GM21529 (cell line): ENCODE measurements around the gene RAB7A.
"Not testable (repeated sequence)": the region's sequence is repeated elsewhere in the genome, so short reads cannot be mapped to it uniquely, and the experiment has no call there.

Experiments used
- ATAC-seq: cut with Tn5 transposase; IDR thresholded peaks from one replicate; pipeline ENCODE4 v1.9.1; 2021; ENCODE audit not compliant: unreplicated experiment

The RAB7A gene

DNA sequence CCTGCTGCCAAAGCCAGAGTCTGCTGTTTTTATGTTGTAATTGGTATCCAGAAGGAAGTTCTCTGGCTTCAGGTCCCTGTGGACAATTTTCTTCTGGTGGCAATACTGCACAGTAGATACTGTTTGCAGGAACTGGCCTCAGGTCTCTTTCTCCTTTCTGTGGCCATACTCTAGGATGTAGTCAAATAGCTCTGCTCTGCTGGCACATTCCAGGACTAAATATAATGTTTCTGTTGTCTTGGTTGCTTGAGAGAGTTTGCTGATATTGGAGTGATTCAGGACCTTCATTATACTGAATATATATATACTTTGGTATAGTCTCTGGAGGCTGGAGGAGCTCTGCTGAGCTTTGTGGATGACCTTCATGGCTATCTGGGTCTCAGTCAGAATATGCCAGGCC lies 23.1 kb downstream of the RAB7A start:
- ATAC-seq: no peak

DNA sequence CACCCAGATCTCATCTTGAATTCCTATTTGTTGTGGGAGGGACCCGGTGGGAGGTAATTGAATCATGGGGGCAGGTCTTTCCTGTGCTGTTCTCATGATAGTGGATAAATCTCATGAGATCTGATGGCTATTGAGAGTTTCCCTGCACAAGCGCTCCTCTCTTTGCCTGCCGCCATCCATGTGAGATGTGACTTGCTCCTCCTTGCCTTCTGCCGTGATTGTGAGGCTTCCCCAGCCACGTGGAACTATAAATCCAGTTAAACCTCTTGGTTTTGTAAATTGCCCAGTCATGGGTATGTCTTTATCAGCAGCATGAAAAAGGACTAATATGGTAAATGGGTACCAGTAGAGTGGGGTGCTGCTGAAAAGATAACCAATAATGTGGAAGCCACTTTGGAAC lies 23.6 kb downstream of the RAB7A start:
- ATAC-seq: not testable (repeated sequence)

DNA sequence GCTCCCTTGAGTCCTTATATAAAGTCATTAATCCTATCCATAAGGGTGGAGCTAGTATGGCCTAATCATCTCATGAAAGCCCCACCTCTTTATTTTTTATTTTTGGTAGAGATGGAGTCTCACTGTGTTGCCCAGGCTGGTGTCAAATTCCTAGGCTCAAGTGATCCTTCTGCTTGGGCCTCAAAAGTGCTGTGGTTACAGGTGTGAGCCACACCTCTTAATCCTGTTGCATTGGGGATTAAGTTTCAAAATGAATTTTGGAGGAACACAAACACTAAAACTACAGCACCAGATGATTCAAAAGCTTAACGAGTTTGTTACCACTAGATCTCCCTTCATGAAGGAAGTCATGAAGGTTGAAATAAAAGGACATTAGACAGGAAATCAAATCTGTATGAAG lies 27.7 kb downstream of the RAB7A start:
- ATAC-seq: no peak

DNA sequence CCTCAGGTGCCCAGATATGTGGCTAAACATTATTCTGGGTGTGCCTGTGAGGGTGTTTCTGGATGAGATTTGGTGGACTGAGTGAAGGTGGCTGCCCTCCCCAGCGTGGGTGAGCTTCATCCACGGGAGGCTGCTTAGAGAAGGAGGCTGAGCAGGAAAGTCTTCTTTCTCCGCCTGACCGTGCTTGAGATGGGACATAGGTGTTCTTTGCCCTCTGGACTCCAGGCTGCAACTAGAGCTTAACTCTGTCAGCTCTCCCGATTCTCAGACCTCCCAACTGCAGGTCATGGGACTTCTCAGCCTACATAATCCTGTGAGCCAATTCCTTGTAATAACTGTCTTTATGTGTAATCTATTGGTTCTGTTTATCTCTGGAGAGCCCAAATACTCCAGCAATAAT lies 34.1 kb downstream of the RAB7A start:
- ATAC-seq: no peak

DNA sequence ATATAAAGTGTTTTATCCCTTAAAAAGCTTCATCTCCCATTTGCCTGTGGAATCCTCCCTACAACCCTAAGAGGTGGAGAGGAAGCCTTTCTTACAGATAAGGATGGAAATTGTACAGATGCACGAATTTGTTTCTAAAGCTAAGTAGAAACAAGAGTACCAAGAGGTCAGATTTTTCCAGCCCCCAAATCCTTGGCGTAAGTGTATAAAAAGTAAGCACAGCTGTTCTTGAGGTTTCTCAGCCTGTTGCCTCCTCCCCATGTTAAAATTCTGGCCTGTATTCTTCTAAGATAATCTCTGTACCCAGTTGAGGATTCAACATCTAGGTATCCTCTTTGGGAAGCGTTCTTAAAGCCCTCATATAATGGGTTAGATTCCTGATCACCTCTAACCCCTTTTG lies 34.9 kb downstream of the RAB7A start:
- no peak for ATAC-seq

DNA sequence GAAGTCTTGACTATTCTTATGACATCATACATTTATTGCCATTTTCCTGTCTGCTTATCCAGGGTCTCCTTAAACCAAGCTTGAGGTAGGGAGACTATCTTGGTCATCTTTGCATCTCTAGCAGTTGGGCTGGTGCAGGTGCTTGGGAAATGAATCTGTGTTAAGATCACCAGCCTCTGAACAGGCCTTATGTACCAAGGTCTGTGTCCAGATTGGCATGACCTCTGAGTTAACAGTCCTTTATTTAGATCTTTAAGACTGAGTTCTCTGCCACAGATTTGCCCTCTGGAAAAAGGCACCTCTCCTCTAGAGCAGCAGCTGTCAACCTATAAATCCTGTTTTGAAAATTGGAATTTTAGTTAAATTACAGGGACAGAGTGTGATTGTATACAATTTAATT lies 35.4 kb downstream of the RAB7A start:
- ATAC-seq: no peak

DNA sequence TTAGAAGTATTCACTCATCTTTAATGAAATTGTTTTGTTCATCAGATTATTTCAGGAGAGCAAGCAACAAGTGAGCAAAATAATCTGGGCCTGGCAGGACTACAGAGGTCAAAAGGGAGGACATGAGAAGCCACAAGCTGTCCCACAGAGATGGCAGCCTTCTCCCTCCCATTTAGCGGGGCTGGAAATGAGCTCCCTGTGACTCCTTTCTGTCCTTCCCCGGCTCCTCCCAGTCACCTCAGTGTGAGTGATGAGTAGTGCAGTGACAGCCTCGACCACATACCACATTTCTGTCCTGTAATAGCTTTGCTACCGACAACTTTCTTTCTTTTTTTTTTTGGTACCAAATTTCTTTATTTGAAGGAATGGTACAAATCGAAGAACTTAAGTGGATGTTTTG lies 38.0 kb downstream of the RAB7A start:
- ATAC-seq: no peak

DNA sequence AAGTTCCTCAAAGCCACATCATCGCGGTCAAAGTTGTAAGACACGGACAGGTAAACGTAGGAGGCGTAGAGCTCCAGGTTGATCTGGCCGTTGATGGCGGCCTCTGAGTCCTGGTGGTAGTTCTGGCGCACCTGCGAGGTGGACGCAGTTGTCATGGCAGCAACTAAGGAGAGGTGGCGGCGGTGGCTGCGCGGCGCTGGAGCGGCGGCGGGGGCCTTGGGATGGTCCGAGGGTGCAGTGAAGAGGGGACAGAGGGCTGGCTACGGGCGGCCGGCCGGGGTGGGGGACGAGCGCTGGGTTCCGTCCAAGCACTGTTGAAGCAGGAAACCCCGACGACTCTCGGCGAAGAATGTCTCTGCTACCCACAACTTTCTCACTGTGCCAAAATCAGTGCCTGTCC lies 38.9 kb downstream of the RAB7A start:
- no peak for ATAC-seq

DNA sequence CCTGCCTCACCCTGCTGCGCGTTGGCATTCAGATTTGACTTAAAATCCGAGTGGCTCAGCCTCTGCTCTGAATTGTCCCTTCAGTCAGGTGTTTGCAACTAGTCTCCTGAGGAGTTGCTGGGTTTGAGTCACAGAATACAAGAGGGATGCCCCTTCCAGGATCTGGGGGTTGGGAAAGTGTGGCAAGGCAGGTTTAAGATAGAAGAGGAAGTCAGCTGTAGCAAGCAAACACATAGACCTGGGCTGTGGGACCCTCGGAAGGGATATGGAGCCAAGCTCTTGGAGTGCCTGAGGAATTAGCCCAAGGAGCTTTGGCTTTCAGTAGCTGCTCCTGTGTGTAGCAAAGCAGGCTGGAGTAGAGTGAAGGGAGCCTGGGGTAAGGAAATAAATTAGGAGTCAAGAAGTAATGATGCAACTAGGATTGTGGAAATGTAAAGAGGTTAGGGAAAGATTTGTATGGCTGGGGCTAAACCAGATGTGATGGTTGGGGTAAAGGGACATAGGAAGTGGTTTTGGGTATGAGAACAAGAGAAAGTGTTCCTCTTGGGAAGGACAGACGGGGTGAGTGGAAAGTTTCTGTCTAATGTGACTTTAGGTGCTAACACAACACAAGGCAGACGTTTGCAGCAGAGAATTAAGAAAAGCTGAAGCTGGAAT lies 41.2 kb downstream of the RAB7A start:
- ATAC-seq: no peak

DNA sequence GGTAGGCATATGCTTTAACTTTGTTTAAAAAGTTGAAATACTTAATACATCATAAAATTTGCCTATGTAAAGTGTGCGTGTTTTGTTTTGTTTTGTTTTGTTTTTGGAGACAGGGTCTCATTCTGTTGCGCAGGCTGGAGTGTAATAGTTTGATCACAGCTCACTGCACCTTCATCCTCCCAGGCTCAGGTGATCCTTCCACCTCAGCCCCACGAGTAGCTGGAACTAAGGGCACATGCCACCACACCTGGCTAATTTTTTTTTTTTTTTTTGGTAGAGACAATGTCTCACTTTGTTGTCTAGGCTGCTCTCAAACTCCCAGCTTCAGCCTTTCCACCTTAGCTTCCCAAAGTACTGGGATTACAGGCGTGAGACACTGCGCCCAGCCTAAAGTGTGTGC lies 42.5 kb downstream of the RAB7A start:
- ATAC-seq: no peak

DNA sequence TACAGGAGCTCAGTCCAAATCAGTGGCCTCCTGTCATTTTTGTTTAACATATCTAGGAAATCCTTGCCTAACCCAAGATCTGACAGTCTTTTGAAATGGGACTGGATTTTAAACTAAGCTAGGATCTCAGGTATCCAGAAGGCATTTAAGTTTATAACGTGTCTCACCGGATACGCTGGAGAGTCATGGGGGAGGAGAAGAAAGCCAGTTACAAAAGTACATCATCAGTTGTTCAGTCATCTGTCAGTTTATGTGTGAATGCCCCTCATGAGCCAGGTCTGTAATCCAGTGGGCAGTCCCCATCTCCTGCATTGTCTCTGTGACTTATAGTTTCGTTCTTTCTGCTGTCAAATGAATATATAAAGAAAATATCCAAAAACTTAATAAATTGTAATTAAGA lies 44.4 kb downstream of the RAB7A start:
- no peak for ATAC-seq

DNA sequence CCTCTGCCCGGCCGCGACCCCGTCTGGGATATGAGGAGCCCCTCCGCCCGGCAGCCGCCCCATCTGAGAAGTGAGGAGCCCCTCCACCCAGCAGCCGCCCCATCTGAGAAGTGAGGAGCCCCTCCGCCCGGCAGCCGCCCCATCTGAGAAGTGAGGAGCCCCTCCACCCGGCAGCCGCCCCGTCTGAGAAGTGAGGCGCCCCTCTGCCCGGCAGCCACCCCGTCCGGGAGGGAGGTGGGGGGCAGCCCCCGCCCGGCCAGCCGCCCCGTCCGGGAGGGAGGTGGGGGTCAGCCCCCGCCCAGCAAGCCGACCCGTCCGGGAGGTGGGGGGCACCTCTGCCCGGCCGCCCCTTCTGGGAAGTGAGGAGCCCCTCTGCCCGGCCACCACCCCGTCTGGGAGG lies 47.2 kb downstream of the RAB7A start:
- ATAC-seq: not testable (repeated sequence)

DNA sequence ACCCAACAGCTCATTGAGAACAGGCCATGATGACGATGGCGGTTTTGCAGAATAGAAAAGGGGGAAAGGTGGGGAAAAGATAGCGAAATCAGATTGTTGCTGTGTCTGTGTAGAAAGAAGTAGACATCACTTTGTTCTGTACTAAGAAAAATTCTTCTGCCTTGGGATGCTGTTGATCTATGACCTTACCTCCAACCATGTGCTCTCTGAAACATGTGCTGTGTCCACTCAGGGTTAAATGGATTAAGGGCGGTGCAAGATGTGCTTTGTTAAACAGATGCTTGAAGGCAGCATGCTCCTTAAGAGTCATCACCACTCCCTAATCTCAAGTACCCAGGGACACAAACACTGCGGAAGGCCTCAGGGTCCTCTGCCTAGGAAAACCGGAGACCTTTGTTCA lies 47.6 kb downstream of the RAB7A start:
- ATAC-seq: not testable (repeated sequence)

DNA sequence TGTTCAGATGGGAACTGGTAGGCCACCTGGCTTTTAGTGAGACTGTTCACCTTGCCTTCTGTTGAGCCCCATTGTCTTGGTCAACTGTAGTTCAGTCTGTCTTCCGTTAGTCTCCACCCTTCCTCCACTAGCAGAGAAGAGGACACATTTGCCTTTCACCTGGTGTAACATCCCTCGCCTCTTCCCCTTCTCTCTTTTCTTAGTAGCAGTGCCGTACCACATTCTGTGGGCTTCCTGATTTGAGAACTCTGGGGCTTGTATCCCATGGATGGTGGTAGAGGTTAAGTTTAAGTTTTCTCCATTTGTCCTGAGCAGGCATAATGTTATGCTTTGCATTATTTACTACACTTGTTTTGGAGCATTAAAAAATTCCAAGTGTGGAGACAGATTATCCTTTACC lies 49.3 kb downstream of the RAB7A start:
- no peak for ATAC-seq

DNA sequence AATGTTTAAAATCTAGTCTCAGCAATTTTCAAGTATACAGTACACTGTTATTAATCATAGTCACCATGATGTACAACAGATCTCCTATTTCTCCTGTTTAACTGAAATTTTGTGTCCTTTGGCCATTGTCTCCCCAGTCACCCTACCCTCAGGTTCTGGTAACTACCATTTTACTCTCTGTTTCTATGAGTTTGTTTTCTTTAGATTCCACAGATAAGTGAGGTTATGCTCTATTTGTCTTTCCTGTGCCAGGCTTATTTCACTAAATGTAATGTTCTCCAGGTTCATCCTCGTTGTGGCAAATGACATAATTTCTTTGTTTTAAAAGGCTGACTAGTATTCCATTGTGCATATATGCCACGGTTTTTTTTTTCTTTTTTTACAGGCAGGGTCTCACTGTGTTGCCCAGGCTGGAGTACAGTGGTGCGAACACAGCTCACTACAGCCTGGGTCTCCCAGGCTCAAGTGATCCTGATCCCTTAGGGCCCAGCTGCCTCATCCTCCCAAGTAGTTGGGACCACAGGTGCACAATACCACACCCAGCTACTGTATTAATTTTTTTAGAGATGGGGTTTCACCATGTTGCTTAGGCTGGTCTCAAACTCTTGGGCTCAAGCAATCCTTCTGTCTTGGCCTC lies 50.0 kb downstream of the RAB7A start:
- ATAC-seq: no peak

DNA sequence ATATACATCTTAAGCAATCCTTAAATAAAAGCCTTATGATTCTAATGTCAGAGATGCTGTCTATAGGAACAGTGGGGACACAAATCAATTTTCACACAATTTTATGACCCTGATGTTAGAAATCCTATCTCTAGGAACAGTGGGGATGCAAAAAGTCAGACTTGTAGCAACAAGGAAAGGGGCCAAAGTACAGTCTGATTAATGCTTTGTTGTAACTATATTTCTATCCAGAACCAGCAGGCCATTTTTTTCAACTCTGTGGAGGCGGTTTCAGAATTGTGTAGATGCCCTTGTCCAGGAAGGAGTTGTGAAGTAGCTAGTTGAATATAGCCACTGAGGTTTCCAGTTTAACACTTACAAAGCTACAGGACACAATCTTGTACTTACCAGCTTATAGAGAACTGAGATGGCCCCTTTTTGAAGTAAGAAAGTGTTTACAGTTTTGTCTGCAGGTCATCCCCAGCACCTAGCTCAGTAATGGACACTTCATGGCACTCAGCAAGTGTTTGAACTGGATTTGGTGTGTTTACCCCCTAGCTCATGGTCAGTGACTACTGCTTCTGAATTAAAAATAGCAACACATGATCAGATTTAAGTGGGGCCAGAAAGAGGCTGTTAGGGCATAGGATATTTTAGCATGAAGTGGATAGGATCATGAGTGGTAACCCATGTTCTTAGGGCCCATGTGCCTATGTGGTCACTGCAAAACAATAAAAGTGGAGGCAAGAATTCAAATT lies 54.3 kb downstream of the RAB7A start:
- ATAC-seq: no peak

DNA sequence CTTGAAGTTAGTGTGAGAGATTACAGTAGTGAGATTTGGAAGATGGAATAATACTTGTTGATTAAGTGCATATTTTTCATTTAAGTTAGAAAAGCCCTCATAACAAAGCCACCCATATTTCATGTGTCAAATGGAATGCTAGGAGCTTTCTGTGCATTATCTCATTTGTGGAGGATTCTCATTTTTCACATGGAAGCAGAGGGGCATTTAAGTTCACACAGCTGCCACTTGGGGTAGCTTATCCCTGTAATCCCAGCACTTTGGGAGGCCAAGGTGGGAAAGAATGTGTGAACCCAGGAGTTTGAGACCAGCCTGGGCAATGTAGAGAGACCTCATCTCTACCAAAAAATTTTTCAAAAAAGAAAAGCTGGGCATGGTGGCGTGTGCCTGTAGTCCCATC lies 55.2 kb downstream of the RAB7A start:
- ATAC-seq: no peak

DNA sequence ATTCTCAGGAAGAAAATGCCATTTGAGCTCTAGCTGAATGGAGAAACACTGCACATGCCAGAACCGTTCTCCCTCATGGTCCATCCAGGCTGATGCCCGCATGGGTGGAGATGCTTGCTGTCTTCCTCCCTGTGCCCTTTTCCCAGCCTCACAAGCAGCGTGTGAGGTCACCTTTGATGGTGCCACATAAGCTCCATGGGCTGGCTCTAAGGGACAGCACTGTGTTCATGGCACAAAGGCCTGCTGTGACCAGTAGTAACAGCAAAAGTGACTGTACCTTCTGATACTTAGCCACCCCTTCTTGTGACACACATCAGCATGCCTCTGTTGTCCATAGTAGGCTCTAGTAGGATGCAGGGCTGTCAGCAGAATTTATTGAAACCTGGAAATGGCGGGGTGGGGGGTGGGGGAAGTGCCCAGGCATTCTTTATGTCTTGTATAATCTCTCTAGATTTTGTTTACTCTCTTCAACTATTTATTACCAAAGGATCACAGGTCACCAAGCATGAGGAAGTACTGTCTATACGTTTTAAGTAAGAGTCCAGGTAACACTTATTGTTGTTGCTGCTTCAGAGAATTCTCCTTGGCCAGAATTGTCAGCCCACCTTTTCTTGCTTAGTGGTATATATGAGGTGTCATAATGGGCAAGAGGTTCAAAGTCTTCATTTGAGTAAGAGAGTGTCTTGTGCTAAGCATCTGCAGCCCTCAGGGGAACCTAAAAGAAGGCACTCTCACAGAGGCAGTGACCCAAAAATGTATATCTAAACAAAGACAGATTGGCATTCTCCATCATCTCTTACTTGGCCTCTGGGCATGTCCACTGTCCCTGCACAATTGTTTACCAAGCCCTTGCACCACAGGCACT lies 56.5 kb downstream of the RAB7A start:
- no peak for ATAC-seq

DNA sequence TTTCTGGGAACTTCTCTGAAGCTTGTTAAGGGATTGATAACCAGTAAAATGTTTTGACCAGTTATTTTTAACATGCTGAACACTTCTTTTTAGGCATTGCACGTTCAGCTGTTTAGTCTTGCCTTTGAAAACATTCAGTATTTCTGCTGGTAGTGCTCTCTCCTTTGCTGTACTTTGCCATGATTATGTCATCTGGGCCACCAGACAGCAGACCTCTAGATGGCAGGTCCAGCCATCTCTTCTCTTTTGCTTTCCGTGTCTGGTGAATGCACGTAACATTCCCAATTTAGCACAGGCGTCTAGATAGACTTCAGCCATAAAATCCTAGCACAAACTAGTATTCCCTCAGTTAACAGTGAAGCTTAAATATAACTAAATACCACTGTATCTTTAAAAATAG lies 57.8 kb downstream of the RAB7A start:
- ATAC-seq: no peak

DNA sequence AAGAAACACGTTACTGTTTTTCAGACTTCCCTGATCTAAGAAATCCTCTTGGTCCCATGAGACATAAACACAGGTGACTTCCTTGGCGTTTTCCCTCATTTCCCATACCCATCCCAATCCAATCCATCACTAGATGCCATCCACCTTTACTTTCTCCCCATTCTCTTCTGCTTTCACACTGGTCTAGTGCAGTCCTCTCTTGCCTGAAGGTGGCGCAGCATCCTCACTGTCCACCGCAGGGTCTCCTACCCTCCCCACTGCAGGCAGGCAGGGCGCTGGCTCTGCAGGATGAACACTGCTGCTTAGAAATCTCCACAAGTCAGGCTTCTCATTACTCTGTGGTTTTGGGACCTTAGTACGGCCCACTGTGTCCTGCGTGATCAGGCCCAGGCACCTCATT lies 58.2 kb downstream of the RAB7A start:
- ATAC-seq: no peak

DNA sequence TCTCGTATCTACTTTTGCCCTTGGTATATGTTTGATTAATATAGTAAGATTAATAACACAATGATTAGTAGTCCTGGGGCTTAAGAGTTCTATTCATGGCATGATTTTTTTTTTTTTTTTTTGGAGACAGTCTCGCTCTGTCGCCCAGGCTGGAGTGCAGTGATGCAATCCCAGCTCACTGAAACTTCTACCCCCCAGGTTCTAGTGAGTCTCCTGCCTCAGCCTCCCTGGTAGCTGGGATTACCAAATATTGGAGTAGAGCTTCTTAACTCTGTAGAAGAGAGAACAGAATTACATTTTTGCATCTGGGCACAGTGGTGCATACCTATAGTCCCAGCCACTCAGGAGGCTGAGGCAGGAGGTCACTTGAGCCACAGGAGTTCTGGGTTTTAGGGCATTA lies 58.9 kb downstream of the RAB7A start:
- no peak for ATAC-seq
